ENCODE data around the gene RAD52. TPM values are rescaled to one million over a fixed set of nuclear protein-coding genes. Genes with fewer than 3 reads are reported as not detected.

RAD52 gene
- total RNA-seq, 4 donors from 2014 or later = 6.6 to 18.8 (median 11.6) TPM

GRCh38 chr12:886206-886605, 63.3 kb downstream of the RAD52 start:
- Histone ChIP-seq H3K27ac (replicated peaks in 1 of 4) (no peak overlapping the region), H3K4me1 (no peaks in the 10 kb centered on the region), H3K27me3 (no peaks in the 10 kb centered on the region), H3K9me3 (no peaks in the 10 kb centered on the region), H3K4me3 (no peak overlapping the region), H3K36me3 (peaks cover 89 to 100% (median 98%) of the 10 kb centered on the region in 4 donors)
- 93% methylated on average over 2 of the region's 2 CpGs for WGBS
- DNase-seq (ENCODE audit: extremely low spot score) = no peak
- no peak for TF ChIP-seq POLR2A (IDR thresholded peaks at IDR 0.05; ENCODE audit: low read depth)
- TF ChIP-seq CTCF (IDR thresholded peaks at IDR 0.05) = no peak
- TF ChIP-seq EP300 (IDR thresholded peaks at IDR 0.05) = no peak
- no peak for TF ChIP-seq POLR2AphosphoS5 (IDR thresholded peaks at IDR 0.05)
- intact Hi-C loops (cut with DNase I) = no loop called here

GRCh38 chr12:885701-886100, 63.8 kb downstream of the RAD52 start:
- H3K36me3 ChIP-seq = peaks cover 90 to 100% (median 98%) of the 10 kb centered on the region in 4 donors

GRCh38 chr12:884746-885414, 64.6 kb downstream of the RAD52 start:
- 95% methylated on average over 5 of the region's 5 CpGs for WGBS
- no peaks in the 10 kb centered on the region for H3K9me3 ChIP-seq
- H3K36me3 ChIP-seq = peaks cover 90 to 100% (median 99%) of the 10 kb centered on the region in 4 donors
- no peak overlapping the region for H3K4me3 ChIP-seq
- TF ChIP-seq POLR2A (IDR thresholded peaks at IDR 0.05; ENCODE audit: low read depth) (no peak), POLR2AphosphoS5 (IDR thresholded peaks at IDR 0.05) (no peak), CTCF (IDR thresholded peaks at IDR 0.05) (no peak), EP300 (IDR thresholded peaks at IDR 0.05) (no peak)
- H3K4me1 ChIP-seq = no peaks in the 10 kb centered on the region
- H3K27ac ChIP-seq (replicated peaks in 1 of 4) = no peak overlapping the region
- intact Hi-C loops (cut with DNase I) = no loop called here
- no peak for DNase-seq (ENCODE audit: extremely low spot score)
- no peaks in the 10 kb centered on the region for H3K27me3 ChIP-seq

More at GRCh38 chr12:885701-886100, 63.8 kb downstream of the RAD52 start:
- intact Hi-C loops (cut with DNase I) = no loop called here
- no peaks in the 10 kb centered on the region for H3K9me3 ChIP-seq
- H3K4me1 ChIP-seq = no peaks in the 10 kb centered on the region
- no peak for TF ChIP-seq CTCF (IDR thresholded peaks at IDR 0.05)
- TF ChIP-seq POLR2A (IDR thresholded peaks at IDR 0.05; ENCODE audit: low read depth) = no peak
- TF ChIP-seq EP300 (IDR thresholded peaks at IDR 0.05) = no peak
- no peak for TF ChIP-seq POLR2AphosphoS5 (IDR thresholded peaks at IDR 0.05)
- DNase-seq (ENCODE audit: extremely low spot score) = no peak
- H3K27ac ChIP-seq (replicated peaks in 1 of 4) = no peak overlapping the region
- WGBS = 88% methylated on average over 2 of the region's 2 CpGs
- no peak overlapping the region for H3K4me3 ChIP-seq
- H3K27me3 ChIP-seq = no peaks in the 10 kb centered on the region

GRCh38 chr12:880656-881055, 68.8 kb downstream of the RAD52 start:
- TF ChIP-seq POLR2AphosphoS5 (IDR thresholded peaks at IDR 0.05) = no peak
- no peak for TF ChIP-seq POLR2A (IDR thresholded peaks at IDR 0.05; ENCODE audit: low read depth)
- TF ChIP-seq EP300 (IDR thresholded peaks at IDR 0.05) = no peak
- no peak for DNase-seq (ENCODE audit: extremely low spot score)
- no peaks in the 10 kb centered on the region for H3K4me1 ChIP-seq
- intact Hi-C loops (cut with DNase I) = no loop called here
- 81% methylated on average over 4 of the region's 4 CpGs for WGBS
- no peaks in the 10 kb centered on the region for H3K27me3 ChIP-seq
- no peak overlapping the region for H3K4me3 ChIP-seq
- H3K36me3 ChIP-seq = peaks cover 74 to 87% (median 77%) of the 10 kb centered on the region in 4 donors
- no peaks in the 10 kb centered on the region for H3K9me3 ChIP-seq
- no peak overlapping the region for H3K27ac ChIP-seq (replicated peaks in 1 of 4)

- Histone ChIP-seq H3K9me3 (no peaks in the 10 kb centered on the region), H3K27ac (replicated peaks in 1 of 4) (no peak overlapping the region), H3K4me1 (no peaks in the 10 kb centered on the region), H3K4me3 (no peak overlapping the region), H3K36me3 (peaks cover 64 to 85% (median 73%) of the 10 kb centered on the region in 4 donors), H3K27me3 (no peaks in the 10 kb centered on the region)
- TF ChIP-seq CTCF (IDR thresholded peaks at IDR 0.05) (no peak), EP300 (IDR thresholded peaks at IDR 0.05) (no peak), POLR2A (IDR thresholded peaks at IDR 0.05; ENCODE audit: low read depth) (no peak), POLR2AphosphoS5 (IDR thresholded peaks at IDR 0.05) (no peak)
- no peak for DNase-seq (ENCODE audit: extremely low spot score)
- WGBS = 78% methylated on average over 5 of the region's 5 CpGs
- intact Hi-C loops (cut with DNase I) = no loop called here
Observed at GRCh38 chr12:879641-880040, 69.9 kb downstream of the RAD52 start.
